OCI-LY7 (cell line): ENCODE measurements around the gene RRAD.

Source experiments
- CTCF ChIP-seq: fragments of 200-600 bp; sonication (generic); conservative IDR thresholded peaks from 2 replicates; pipeline ENCODE4 v1.5.1; 2014; ENCODE audit warnings: mild to moderate bottlenecking, antibody characterized with exemption, low read length, moderate library complexity, mixed read lengths
- EZH2phosphoT487 ChIP-seq: fragments of 200-600 bp; sonication (generic); IDR thresholded peaks from 2 replicates; pipeline ENCODE4 v1.6.1; 2018; ENCODE audit warnings: low read depth, borderline replicate concordance, mild to moderate bottlenecking, mixed run types, antibody characterized with exemption, low read length, moderate library complexity, mixed read lengths

- TF ChIP-seq CTCF (no peak), EZH2phosphoT487 (no peak)
Measured at GRCh38 chr16:66885491-66885890, 39.8 kb downstream of the RRAD start.
